GM18508 (cell line): ENCODE measurements around the gene SUN5.

Source experiments
- ATAC-seq: cut with Tn5 transposase; IDR thresholded peaks from one replicate; pipeline ENCODE4 v1.9.1; 2021; ENCODE audit warnings: moderate number of reproducible peaks; ENCODE audit not compliant: insufficient read depth, unreplicated experiment

SUN5 gene

DNA sequence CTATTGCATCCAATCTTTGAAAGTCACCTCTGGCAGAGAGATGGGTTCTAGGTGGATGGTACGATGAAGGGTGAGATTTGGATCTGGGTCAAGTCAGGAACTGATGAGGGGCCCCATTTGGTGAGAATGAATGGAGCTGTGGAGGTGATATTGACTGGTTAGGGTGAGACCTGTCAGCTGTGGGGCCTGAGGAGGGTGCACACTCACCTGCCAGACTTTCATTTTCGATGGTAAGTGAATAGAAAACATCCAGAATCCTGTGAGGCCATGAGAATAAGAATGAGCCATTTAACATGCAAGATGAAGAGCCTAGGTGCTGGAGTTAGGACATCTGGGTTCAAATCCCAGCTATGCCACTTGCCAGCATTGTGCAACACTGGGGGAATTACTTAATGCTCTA is 6.8 kb downstream of the SUN5 start:
- ATAC-seq, result no peak

DNA sequence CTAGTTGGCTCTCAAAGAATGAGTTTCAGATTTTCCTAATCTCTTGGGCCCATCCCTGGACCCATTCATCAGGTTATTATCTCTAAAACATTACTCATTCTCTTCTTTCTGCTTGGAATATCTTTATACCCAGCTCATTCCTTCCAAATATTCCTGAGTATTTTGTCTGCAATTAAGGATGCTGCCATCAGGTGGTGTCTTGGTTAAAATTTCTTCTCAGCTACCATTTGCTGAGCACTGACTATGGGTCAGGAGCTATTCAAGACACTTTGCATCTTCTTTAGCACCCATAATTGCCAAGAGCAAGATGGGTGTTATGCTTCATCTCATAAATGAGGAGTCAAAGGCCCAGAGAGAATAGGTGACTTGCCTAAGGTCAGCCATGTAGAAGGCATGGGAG is 8.4 kb downstream of the SUN5 start:
- no peak for ATAC-seq

DNA sequence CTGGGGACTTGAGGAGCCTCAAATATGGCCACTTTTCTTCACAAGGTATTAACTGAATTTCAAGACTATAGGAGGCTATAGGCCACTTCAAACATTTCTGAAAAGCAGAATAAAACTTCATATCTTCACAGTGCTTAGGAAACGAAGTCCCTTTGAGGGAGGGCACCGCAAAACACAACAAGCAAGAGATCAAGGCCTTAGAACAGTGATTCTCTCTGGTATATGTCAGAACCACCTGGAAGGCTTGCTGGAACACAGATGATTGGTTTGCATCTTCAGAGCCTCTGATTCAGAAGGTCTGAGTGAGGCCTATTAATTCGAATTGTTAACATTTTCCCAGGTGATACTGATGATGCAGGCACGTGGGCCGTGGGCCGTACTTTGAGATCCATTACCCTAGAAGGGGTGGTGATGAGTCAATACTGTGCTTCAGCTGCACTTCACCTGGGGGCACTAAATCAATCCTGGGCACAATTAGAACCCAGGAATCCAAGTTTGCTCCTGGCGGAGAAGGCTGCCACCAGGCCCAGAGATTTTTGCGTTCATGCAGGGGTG is 10.7 kb downstream of the SUN5 start:
- no peak for ATAC-seq

DNA sequence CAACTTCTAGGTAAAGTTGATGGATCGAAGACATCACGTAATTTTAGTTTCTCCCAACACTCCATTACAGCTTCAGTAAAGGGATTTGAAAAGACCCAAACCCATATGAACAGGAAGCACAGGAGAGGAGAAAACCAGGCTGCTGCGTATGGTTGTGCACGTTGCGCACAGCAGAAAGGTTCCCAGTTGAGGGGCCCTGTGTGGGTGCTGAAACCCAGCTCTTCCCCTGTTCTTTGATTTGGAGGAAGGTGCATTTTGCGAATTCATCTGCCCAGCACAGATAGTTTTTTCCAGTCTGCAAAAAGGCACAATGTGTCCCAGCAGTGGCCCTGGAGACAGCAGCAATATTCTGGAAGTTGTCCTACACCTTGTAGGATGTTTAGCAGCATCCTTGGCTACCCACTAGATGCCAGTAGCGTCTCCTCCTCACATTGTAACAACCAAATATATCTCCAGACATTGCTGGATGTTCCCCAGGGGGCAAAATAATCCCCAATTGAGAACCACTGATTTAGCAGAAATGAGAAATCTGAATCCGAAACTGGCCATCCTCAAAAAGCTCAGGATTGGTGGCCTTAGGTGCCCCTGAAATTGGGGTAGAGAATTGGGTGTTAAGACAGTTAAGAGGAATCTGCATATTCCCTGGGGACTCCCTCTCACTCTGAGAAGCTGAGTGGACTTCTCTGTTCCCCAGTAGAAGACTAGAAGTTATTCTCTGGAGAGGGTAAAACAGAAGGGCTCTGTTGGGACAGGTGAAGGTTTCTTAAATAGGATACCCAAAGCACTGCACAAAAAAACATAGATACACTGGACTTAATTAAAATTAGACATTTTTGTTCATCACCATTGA is 12.2 kb downstream of the SUN5 start:
- ATAC-seq, result no peak

DNA sequence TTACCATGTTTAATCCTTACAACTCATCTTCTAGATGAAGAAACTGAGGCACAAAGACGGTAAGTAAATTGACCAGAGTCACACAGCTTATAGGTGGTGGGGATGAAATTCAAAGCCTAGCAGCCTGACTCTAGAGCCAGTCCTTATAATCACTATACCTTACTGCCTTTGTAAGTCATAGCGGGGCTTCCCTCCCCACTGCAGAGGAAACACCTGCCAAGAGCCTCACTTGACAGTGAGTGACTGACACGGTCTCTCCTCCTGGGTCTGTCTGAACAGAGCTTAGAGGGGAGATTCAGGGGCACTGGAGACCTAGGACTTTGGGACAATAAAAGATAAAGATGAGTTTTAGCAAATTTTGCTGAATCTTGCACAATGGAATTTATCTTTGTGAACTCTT is 12.8 kb downstream of the SUN5 start:
- ATAC-seq, result no peak

DNA sequence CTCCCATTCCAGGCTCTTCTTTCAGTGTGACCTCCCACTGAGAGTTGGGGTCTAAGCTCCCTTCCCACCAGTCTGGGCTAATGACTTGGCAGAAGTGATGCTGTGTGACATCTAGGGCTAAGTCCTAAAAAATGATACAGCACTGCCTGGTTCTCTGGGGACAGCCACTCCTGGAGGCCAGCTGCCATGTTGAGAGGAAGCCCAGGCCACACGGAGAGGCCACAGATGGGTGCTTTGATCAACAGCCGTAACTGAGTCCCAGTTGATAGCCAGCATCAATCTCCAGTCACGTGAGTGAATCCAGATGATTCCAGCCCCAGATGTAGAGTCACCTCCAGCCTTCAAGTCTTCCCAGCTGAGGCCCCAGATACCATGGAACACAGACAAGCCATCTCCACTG is 13.8 kb downstream of the SUN5 start:
- ATAC-seq, result no peak

DNA sequence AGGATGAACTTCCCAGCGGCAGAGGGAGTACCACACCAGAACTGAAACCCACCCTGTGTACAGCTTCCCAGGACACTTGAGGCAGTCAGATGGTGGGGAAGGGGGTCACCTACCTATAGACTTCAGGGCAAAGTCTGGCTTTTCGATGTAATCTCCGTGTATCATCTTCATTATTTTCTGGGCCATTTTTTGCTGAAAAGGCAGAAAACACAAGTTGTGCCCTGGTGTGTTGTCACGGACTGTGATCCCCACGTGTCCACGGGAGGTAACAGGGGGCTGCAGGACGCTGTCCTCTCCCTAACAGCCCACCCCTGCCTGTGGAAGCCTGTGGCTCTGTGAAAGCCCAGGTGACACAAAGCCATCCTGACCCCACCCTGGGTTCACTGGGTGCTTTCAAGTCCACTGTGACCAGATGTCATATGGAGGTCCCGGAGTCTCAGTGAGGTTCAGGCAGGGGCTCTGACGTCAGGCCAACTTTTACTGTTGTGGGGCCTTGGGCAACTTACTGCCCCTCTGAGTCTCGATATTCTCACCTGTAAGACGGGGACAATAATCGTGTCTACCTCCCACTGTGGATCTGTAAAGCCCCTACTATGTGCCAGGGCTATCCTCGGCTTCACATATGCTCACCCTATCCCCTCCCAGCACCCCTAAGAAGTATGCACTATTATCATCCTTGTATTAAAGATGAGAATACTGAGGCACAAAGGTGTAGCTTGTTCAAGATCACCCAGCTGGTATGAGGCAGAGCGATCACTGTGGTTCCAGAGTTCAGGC is 14.5 kb downstream of the SUN5 start:
- ATAC-seq, result no peak

DNA sequence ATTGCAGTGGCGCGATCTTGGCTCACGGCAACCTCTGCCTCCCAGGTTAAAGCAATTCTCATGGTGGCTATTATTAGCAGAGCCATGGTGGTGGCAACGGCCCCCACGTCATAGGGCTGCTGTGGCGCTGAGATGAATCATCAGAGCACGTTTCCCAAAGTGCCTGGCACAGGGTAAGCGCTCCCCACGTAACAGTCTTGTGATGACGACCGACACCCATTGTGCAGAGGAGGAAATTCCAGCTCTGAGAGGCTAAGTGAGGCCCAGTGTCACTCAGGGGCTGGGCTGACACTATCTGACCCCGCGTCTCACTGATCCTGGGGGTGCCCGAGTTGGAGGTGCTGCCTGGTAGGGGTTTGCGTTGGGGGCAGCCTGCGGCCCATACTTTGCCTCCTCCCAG is 16.2 kb downstream of the SUN5 start:
- ATAC-seq, result no peak

DNA sequence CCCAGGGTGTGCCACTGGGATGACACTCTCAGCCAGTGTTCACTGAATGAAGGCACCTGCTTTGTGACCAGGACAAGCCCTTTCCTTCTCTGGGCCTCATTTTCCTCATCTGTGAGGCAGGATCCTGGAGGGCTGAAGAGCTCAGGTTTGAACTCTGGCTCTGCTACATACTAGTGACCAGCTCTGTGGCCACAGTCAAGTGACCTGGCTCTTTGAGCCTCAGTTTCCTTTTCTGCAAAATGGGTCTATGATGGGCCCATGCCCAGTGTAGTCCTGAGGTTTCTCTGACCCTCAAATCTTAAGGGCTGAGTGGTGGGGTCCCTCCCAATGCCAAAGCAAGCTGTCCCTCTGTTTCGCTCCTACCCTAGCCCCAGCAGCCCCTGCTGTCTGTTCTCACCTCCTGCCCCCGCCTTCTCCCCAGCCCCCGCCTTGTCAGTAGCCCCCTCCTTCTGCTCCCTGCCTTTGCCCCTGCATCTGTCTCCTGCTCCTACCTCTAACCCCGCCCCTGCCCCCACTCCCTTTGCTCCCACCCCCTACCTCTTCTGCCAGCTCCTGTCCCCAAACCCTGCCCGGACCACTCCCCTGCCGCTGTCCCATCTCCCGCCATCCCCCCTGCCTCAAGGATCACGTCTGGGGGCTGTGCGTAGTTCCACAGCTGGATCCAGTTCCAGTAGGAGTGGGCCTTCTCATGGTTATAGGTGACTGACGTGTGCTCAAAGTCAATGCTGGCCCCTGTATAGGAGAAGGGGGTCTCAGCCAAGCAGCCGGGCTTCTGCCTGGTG is 17.0 kb downstream of the SUN5 start:
- ATAC-seq, result no peak

DNA sequence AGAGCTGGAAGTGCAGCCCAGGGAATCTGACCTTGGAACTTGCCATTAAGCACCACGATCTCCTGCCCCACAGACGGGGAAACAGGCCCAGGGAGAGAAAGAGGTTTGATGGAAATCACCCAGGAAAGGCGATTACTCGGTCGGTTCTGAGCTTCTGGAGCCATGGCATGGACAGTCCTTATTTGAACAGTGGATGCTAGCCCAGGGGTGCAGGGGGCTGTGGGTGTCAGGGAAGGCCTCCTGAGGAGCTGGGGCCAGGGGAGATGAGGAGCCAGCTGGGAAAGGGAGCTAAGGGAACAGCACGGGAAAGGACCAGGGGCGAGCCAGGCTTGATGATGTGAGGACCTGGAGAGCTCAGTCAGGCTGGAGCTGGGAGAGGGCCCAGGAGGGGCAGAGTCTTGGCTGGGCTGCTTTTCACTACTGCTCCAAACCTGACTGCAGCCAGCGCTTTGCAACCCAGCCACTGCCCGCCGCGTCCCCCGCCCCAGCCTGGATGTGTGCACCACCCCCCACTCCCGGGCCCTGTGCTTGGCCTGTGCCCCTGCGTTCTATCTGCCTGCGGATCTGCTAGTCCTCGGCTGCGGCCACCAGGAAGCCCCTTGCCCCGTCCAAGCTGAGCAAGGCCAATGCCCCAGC is 17.8 kb downstream of the SUN5 start:
- ATAC-seq, result no peak

DNA sequence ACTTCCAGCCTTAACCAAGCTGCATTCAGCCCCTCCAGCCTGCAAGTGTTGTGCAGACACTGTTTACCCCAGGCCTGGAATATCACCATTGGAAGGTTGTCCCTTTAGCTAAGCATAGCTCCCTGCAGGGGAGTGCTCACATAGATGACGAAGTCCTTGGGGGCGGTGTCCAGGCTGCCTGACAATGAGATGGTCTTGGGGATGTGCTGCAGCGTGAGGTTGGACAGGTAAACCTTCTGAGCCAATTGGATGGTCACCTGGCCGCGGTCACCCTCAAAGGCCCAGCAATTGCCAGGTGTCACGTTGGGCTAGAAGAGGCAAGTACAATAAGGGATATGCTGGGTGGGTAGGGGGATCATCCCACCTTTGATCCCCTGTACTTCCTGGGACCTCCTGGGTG is 18.6 kb downstream of the SUN5 start:
- no peak for ATAC-seq

DNA sequence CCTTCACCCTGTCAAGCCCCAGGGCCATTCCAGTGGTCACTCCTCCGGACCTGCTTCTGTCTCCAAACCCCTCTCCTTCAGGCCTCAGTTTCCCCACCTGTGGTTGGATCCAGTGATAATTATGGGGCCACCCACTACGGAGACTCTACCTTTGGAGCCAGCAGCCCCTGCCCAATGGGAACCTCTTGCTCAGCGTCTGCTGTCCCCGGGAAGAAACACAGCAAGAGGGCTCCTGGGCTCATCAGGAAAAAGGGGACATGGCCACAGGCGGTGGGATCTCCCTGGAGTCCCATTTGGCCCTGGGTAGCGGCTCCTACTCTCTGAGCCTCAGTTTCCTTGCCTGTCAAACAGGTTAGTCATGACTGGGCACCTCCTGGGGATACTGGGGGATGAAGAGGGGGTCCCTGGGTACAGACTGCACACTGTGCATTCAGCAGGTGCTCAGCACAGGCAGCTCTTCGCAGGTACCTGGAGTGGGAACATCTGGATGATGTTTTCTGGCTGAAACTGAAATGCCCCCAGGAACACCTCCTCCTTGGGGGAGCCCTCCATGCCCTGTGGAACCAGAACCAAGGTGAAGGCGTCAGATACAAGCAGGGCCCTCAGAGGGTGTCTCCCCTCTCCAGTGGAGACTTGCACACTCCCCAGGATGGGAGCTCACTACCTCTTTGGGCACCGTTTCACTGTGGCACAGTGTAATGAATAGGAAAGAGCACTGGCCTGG is 19.4 kb downstream of the SUN5 start:
- ATAC-seq, result no peak

DNA sequence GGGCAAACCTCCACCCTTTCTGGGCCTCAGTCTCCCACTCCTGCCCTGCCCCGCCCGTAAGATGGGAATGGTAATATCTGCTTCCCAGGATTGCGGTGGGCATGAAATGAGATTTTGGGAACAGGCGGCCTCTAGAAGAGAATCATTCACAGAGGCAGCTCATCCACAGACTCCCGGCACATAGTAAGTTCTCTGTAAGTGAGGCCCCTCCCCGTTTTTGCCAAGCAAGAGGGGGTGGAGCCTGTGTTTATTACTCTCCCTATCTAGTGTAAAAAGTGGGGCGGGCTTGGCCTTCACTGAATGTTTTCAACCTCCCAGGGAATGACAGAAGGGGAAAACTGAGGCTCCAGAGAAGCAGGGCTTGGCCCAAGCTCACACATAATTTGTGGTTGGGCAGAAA is 20.0 kb downstream of the SUN5 start:
- ATAC-seq, result no peak

DNA sequence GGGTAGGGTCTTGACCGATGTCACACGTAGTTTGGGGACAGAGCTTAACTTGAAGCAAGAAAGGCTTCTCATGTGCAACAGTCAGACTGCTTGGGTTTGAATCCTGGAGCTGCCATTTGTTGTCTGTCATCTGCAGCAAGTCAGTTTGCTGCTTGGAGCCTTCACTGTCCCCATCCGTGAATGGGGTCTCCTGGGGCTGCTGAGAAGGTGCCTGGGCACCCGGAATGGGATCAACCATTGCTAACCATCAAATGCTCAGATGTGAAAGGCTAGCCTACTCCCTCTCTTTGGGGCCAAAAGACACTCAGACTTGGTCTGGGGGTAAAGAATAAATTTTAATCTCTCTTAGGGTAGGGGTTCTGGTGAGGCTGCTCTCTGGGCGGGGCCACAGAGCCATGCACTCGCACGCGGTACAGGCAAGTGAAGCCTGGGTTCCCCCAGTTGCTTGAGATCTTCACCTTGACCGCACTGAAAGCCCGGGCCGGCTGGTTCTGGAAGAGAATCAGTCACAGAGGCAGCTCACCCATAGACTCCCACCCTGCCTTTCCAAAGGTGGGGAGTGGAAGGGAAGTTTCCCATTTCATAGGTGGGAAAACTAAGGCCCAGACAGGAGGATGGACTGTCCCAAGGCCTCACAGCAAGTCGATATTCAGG is 20.6 kb downstream of the SUN5 start:
- no peak for ATAC-seq

DNA sequence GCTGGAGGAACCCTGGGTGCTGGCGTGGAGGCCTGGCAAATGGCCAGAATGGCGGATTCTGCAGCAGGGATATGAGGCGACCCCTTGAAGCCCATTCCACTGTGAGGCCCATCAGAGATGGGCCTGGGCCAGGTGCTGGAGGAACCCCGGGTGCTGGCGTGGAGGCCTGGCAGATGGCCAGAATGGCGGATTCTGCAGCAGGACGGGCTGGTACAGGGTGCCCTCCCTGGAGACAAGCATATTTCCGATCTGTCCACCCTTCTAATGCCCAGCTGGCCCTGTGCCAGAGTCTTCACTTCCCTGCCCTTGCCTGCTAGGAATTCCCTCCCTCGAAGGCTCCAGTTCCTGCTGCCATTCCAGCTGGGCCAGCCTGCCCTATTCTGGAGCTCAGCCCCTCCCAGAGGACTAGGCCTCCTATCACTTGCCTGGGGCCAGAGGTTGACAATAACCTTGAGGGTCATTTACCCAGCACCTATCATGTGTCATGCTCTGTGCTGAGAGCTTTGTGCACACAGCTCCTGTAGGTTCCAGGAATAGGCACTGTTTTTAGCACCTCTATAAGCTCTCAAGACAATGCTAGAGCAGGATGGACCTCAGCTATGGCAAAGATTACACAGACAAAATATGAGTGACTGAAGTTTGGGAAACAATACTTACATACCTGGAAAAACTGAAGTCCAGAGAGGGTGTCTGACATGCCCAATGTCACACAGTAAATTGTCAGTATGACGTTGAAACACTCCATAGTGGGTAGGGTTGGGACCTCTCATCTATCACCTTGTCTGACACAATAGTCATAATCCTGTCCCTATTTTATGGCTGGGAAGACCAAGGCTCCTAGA is 21.4 kb downstream of the SUN5 start:
- ATAC-seq, result no peak

DNA sequence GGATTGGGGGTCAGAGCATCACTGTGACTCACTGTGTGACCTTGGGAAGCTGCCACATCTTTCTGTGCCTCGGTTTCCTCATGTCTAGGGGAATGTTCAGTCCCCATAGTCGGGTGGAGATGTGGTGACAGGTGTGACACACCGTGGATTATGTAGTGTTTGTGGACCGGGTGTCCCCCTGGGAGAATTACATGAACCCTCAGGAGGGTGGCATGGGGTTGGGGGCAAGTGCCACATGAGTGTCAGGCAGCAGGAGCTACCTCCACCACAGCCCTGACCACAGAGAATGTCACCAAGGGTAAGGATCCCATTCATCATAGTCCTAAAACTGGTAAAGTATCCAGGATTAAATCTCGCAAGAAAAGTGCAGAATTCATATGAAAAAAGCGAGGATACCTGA is 23.2 kb downstream of the SUN5 start:
- no peak for ATAC-seq

DNA sequence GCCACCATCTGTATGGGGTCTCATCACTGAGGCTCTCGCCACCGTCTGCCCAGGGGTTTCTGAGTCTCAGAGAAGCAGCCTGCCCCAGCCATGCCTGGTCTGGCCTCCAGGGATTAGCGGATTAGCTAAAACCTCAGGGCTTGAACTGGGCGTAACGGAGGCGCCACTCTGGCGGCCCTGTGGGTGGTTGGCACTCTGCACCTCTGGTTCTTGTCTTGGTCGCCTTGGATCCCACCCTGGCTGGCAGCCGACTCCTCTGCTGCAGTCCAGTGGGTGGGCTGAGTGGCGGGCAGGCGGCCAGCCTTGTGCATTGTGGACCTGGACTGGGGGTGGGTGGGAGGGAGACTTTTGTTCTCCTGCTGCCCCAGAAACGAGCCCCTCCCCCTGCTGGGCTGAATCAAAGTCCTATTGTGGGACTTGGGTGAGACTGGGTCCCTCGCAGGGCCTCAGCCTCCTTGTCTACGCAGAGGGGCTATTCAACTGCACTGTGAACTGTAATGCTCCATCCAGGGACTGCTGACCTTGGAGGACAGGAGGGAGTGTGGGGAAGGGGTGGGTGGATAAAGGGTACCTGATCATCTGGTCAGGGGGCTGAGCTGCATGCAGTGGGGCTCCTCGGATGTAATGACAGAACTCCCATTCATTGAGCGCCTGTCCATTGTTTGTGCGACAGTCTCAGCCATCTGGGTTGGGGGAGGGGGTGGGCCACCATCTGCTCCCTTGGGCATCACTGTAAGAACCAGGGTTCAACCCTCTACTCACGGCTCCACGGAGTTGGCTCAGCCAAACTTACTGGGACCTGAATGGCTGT is 23.9 kb downstream of the SUN5 start:
- no peak for ATAC-seq
